Smooth muscle cell of the pulmonary artery (primary cell): ENCODE measurements around the gene SIKE1. TPM values are rescaled to one million over a fixed set of nuclear protein-coding genes. Genes with fewer than 3 reads are reported as not detected.

ENCODE experiments used
- total RNA-seq: library from RNA; depleted of rRNA; stranded (reverse); fragments of >200 nt; gene quantifications from 2 replicates; pipeline ENCODE4 v1.2.3, GENCODE V29; 2014

The SIKE1 gene
- total RNA-seq = 68.0 and 83.4 TPM in 2 replicates

DNA sequence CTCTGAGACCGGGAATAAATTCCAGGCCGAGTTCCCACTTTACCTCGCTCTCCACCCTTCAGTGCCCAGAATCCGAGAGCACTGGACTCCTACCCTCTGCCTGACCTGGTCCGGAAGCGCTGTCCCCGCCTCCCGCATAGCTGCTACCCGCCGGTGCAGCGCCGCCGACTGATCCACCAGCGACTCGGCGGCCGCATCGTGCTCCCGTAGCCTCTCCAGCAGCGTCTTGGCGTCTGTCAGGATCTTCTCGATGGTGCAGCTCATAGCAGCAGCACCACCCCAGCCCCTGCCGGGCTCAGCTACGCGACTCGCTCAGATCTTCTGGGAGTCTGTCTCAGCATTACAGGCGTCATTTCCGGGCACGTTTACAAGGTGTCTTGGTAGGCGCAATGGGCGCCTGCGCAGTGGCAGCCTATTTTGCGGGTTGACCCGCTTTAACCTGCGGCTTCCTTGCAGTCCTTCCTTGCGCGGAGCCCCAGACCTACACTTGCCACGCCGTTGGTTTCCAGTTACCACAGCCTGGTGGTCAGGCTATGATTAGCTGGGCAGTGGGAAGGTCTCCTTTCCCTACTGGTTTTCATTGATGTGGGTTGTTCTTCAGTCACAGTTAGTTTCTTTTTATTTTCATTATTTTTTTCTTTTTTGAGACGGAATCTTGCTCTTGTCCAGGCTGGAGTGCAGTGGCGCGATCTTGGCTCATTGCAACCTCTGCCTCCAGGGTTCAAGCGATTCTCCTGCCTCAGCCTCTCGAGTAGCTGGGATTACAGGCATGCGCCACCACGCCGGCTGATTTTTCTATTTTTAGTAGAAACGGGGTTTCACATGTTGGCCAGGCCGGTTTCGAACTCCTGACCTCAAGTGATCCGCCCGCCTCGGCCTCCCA, at the start of gene SIKE1:
TSS of gene SIKE1 (minus strand) at position 342 of the 883 bp plus-strand sequence. CDS start at position 264, 78 bp downstream.

DNA sequence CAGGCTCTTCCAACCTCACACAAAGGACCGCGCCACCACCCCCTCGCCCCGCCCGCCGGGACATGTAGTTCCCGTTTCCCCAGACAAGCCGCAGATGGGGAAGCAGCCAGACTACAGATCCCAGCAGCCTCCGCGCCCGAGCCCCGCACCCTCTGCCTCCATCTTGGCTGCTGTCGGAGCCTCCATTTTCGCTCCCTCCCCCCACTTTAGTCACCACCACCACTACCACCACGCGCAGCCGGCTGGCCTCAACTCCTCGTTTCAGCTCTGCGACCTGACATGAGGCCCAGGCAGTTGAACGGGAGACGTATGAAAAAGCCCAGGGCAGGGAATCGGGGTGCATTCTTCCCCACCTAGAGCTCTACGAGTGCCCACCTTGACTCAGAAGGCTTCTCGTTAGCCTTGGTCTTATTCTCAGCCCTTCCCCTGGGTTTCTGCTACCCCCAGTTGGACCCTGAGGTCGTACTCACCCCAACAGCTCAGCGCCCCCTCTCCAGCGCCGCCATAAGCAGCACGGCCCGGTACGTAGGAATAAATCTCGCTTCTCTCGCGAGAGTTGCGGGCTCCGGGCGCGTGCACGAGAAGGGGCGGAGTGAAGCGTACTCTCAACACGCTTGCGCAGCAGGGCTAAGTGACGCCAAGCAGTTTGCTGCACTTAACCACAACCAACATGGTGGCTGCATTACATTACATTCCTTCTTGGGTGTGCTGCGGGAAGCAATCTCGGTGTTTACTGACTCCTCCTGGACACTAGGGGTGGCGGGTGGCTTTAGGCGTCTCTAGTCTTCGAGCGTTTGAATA, 22.8 kb downstream of the SIKE1 start, which contains the start of gene CSDE1:
TSS of gene CSDE1 (minus strand) at position 530 of the 801 bp plus-strand sequence. CDS start 18,094 bp downstream, outside the sequence.

Other genes starting within 250 kb of the SIKE1 start
- 33.8 and 37.0 TPM in 2 replicates for gene BCAS2, start 199.1 kb downstream of the SIKE1 start, total RNA-seq
- gene DENND2C, start 110.6 kb downstream of the SIKE1 start, total RNA-seq = 2.0 and 3.0 TPM in 2 replicates
- gene AMPD1, start 85.1 kb downstream of the SIKE1 start, total RNA-seq = not detected in 2 replicates
- 37.6 and 41.7 TPM in 2 replicates for gene NRAS, start 63.9 kb downstream of the SIKE1 start, total RNA-seq
- gene CSDE1, start 22.7 kb downstream of the SIKE1 start, total RNA-seq = 1,004 and 1,694 TPM in 2 replicates
- not detected in 2 replicates for gene SYCP1, start 74.2 kb upstream of the SIKE1 start, total RNA-seq
- not detected in 2 replicates for gene TSHB, start 249.1 kb upstream of the SIKE1 start, total RNA-seq